GM19395 (cell line): Measurements from ENCODE around the gene ENO3.

Experiments
- ATAC-seq: cut with Tn5 transposase; IDR thresholded peaks from one replicate; pipeline ENCODE4 v1.9.1; 2021; ENCODE audit warnings: mild to moderate bottlenecking, moderate library complexity; ENCODE audit not compliant: unreplicated experiment

The ENO3 gene

DNA sequence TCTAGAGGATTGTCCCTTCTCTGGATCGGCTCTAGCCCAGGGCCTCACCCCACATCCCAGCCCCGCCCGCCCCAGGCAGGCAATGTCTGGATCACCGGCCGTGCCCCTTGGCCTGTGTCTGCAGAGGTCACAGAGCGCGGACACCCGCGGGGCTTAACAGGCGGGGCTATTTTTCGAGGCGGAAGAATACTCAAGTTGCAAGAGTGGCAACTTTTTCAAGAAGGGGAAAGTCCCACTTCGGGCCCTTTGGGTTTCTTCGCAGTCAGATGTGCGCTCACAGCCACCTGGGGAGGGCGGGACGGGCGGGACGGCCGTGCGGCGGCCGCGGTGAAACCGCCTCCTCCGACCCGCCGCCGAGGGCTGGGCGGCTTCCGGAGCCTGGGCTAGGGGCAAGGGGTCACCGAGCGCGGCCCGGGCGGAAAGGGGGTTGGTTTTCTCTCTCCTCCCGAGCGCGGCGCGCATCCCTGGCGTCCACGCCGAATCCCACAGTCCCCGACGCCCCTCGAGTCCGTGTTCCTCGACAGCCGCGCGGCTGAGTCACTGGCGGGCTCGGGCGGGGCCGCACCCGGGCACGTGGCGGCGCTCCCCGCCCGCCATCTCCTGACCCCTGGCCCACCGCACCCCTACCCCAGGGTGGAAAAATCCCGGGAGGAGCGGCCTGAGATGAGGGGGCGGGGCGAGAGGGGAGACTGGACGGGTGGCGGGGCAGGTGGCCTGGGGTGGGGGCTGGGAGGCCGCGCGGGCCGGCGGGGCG is 1.4 kb upstream of the ENO3 start:
- peak; percentile 35 for ATAC-seq

- no peak for ATAC-seq
Measured at GRCh38 chr17:4950075-4950745, 709 bp upstream of the ENO3 start.

GRCh38 chr17:4951486-4951885 is 567 bp downstream of the ENO3 start:
- no peak for ATAC-seq

DNA sequence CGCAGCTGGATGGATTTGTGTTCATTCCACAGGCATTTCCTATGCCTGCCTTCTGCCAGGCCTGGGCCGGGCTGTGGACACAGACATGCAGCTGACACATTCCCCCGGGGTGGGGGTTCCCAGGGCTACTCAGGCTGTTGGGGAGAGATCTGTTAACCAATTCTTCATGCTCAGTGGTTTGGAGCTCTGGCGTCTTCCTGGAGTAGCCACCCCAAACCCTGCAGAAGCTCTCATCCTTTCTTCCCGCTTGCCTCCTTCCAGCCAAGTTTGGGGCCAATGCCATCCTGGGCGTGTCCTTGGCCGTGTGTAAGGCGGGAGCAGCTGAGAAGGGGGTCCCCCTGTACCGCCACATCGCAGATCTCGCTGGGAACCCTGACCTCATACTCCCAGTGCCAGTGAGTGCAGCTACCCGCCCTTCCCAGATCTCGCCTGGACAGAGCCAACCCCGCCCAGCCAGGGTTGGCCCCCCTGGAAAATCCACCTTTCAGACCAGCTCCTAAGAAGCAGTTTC is 2.6 kb downstream of the ENO3 start:
- ATAC-seq, result no peak

GRCh38 chr17:4955091-4955490 is 4.2 kb downstream of the ENO3 start:
- ATAC-seq, result no peak

DNA sequence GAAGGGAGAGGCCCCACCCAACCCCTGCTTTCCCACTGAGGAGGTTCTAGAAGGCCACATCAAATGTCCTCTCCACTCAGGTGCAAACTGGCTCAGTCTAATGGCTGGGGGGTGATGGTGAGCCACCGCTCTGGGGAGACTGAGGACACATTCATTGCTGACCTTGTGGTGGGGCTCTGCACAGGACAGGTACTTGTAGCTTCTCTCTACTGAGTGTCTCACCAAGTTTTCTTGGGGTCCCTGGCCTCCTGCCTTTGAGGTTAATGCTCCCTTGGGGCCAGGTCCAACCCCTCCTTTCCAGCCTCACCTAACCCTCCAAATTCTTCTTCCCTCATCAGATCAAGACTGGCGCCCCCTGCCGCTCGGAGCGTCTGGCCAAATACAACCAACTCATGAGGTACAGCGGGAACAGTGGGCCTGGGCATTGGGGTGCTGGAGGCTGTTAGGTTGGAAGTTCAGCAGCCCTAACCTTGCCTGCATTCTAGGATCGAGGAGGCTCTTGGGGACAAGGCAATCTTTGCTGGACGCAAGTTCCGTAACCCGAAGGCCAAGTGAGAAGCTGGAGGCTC is 5.7 kb downstream of the ENO3 start:
- no peak for ATAC-seq

DNA sequence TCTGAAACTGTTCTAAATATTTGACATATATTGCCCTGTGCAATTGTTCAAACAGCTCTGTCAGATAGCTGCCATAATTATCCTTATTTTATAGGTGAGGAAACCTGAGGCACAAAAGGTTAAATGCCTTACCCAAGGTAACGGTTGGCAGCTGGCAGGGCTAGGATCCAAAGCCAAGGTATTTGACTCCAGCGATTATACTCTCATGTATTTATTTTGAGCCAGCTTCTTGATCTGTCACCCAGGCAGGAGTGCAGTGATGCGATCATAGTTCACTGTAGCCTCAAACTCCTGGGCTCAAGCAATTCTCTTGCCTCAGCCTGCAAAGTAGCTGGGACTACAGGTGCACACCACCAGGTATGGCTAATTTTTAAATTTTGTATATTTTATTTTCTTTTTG is 7.2 kb downstream of the ENO3 start:
- no peak for ATAC-seq

- ATAC-seq, result no peak
Measured at GRCh38 chr17:4959261-4959965, 8.5 kb downstream of the ENO3 start.

DNA sequence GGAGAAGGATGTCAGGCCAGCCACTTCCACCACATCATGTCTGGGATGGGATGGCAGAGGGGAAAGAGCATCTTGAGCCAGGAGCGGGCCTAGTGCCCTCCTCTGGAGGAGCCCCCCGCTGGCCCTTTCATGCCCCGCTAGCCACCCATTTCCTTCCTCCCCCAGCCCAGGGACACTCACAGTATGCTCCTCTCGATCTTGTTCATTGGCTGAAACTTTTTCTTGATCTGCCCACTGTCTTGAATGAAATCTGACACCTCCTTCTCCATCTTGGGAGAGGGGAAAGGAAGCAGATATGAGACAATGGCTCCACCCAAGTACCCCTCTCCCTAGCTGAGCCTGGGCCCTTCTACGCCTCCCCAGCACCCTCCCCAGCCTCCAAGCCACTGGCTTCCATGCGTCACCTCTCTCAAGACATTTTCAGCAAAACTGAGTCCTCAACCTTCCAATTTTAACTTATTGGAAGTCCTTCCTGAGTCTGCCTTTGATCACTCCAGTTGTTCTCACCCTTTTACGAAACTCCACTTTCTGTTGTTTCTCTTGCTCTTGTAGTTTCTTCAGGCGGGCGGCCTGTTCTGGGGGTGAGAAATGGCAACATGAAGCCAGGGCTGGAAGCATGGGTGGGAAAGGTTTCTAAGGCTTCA is 9.5 kb downstream of the ENO3 start:
- ATAC-seq, result no peak

GRCh38 chr17:4965311-4965986 is 14.5 kb downstream of the ENO3 start:
- no peak for ATAC-seq

GRCh38 chr17:4966844-4967538 is 16.1 kb downstream of the ENO3 start:
- peak; percentile 83 for ATAC-seq

- peak; percentile 62 for ATAC-seq
Measured at GRCh38 chr17:4967539-4968485, 16.9 kb downstream of the ENO3 start, which contains the start of gene SPAG7. SPAG7 (minus strand) TSS chr17:4967817; CDS start chr17:4967804, 13 bp downstream.

GRCh38 chr17:4968486-4969046 is 17.6 kb downstream of the ENO3 start:
- ATAC-seq, result no peak

DNA sequence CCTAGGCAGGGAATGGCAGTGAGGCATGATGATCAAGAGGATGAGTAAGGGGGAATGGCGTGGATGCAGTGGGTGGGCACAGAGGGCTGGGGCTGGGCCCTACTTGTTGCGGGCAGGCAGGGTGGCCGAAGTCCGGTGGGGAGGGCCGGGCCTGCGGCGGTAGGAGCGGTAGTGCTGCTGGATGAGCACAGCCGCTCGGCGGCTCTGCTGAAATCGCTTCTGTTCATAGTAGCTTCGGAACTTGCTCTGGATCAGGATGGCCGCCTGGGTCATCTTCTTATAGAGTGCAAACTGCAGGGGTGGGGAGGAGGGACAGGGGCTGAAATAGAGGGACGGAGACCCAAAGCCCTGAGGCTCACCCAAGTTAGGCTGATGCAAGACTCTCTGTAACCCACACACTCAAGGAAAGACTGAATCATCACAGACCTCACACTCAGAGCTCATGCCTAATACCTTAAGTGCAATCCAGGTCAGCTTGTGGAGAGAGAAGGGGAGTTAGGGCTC is 18.2 kb downstream of the ENO3 start:
- ATAC-seq, result no peak

GRCh38 chr17:4969551-4970173 is 18.7 kb downstream of the ENO3 start:
- no peak for ATAC-seq

- ATAC-seq, result no peak
Measured at GRCh38 chr17:4970273-4970672, 19.4 kb downstream of the ENO3 start.

GRCh38 chr17:4971826-4972225 is 20.9 kb downstream of the ENO3 start:
- ATAC-seq, result no peak

GRCh38 chr17:4972322-4972721 is 21.4 kb downstream of the ENO3 start:
- ATAC-seq, result no peak
